ES-I3 (cell line): Measurements from ENCODE around the gene AHCYL2.
"Not testable (repeated sequence)": the region's sequence is repeated elsewhere in the genome, so short reads cannot be mapped to it uniquely, and the experiment has no call there.

ENCODE experiments used
- H3K36me3 ChIP-seq: 2 replicates; pipeline ENCODE4 v1.6.1; 2013; ENCODE audit warnings: mild to moderate bottlenecking, low read length, control low read depth, moderate library complexity; ENCODE audit not compliant: insufficient read depth
- H3K4me1 ChIP-seq: 2 replicates; pipeline ENCODE4 v1.6.1; 2013; ENCODE audit warnings: mild to moderate bottlenecking, control low read depth, low read length; ENCODE audit not compliant: insufficient read depth
- H3K9ac ChIP-seq: 2 replicates; pipeline ENCODE4 v1.6.1; 2013; ENCODE audit warnings: low read depth, mild to moderate bottlenecking, low read length, moderate library complexity
- H3K9me3 ChIP-seq: 2 replicates; pipeline ENCODE4 v1.6.1; 2013; ENCODE audit warnings: mild to moderate bottlenecking, low read length, moderate library complexity; ENCODE audit not compliant: control insufficient read depth, insufficient read depth

AHCYL2 gene

GRCh38 chr7:129202058-129202777 lies 22.6 kb upstream of the AHCYL2 start:
- H3K36me3 ChIP-seq, result no peaks in the 10 kb centered on the region

GRCh38 chr7:129203050-129203741 lies 21.6 kb upstream of the AHCYL2 start:
- Histone ChIP-seq H3K9me3 (no peaks in the 10 kb centered on the region), H3K4me1 (no peaks in the 10 kb centered on the region), H3K36me3 (no peaks in the 10 kb centered on the region), H3K9ac (no peak overlapping the region)

More at GRCh38 chr7:129202058-129202777, 22.6 kb upstream of the AHCYL2 start:
- Histone ChIP-seq H3K9me3 (no peaks in the 10 kb centered on the region), H3K4me1 (no peaks in the 10 kb centered on the region), H3K9ac (no peak overlapping the region)

DNA sequence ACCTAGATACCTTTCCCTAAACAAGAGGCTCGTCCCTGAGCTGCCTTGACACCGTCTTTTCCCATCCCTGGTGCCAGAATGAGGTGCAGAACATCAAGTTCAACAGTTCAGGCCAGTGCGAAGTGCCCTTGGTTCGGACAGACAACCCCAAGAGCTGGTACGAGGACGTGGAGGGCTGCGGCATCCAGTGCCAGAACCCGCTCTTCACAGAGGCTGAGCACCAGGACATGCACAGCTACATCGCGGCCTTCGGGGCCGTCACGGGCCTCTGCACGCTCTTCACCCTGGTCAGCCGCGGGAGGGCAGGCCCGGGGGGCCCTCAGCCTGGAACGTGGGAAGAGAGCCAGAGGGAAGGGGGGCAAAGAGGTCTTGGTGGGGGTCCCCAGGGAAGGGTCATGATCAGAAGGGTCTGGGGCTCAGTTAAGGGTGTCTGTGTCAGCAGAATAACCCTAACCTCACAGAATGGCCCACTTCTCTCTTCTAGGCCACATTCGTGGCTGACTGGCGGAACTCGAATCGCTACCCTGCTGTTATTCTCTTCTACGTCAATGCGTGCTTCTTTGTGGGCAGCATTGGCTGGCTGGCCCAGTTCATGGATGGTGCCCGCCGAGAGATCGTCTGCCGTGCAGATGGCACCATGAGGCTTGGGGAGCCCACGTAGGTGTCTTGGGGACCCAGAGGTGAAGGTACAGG lies 19.6 kb upstream of the AHCYL2 start:
- no peaks in the 10 kb centered on the region for H3K4me1 ChIP-seq
- no peaks in the 10 kb centered on the region for H3K36me3 ChIP-seq
- H3K9ac ChIP-seq, result no peak overlapping the region
- no peaks in the 10 kb centered on the region for H3K9me3 ChIP-seq

GRCh38 chr7:129205987-129206785 lies 18.6 kb upstream of the AHCYL2 start:
- Histone ChIP-seq H3K36me3 (peaks cover 2% of the 10 kb centered on the region; the same call in 1 of the 2 replicates), H3K4me1 (no peaks in the 10 kb centered on the region), H3K9ac (no peak overlapping the region), H3K9me3 (no peaks in the 10 kb centered on the region)

GRCh38 chr7:129208667-129209066 lies 16.2 kb upstream of the AHCYL2 start:
- H3K9me3 ChIP-seq, result no peaks in the 10 kb centered on the region
- peaks cover 4% of the 10 kb centered on the region; the same call in 1 of the 2 replicates for H3K36me3 ChIP-seq
- H3K9ac ChIP-seq, result no peak overlapping the region

GRCh38 chr7:129209067-129209926 lies 15.5 kb upstream of the AHCYL2 start:
- Histone ChIP-seq H3K4me1 (no peaks in the 10 kb centered on the region), H3K36me3 (peaks cover 4% of the 10 kb centered on the region; the same call in 1 of the 2 replicates), H3K9me3 (no peaks in the 10 kb centered on the region), H3K9ac (no peak overlapping the region)

More at GRCh38 chr7:129208667-129209066, 16.2 kb upstream of the AHCYL2 start:
- no peaks in the 10 kb centered on the region for H3K4me1 ChIP-seq

DNA sequence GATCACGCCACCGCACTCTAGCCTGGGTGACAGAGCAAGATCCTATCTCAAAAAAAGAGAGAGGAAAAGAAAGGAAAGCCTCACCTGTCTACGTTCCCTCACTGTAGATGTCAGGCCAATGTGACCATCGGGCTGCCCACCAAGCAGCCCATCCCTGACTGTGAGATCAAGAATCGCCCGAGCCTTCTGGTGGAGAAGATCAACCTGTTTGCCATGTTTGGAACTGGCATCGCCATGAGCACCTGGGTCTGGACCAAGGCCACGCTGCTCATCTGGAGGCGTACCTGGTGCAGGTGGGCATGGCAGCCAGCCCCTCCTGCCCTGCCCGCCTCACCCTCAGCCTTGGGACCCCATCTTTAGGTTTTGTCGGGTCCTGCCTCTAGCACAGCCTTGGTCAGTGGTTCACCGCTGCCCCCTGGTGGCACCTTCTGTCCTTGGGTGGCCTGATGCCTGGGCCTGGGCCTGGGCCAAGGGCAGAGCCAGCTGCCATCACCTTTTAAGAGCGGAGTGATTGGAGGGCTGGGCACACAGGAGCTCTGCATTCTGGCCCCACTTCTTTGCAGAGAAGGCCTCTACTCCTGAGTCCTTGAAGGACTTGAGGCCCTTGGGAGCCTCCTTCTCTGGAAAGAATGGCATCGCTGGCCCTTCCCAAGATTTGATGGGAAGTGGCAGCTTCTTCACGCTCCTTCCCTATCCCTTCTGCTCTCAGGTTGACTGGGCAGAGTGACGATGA lies 14.4 kb upstream of the AHCYL2 start:
- no peak overlapping the region for H3K9ac ChIP-seq
- H3K36me3 ChIP-seq, result peaks cover 4% of the 10 kb centered on the region; the same call in 1 of the 2 replicates
- no peaks in the 10 kb centered on the region for H3K9me3 ChIP-seq
- H3K4me1 ChIP-seq, result no peaks in the 10 kb centered on the region

- Histone ChIP-seq H3K9ac (no peak overlapping the region), H3K4me1 (no peaks in the 10 kb centered on the region), H3K9me3 (no peaks in the 10 kb centered on the region), H3K36me3 (peaks cover 4% of the 10 kb centered on the region; the same call in 1 of the 2 replicates)
Observed at GRCh38 chr7:129210989-129211312, 13.9 kb upstream of the AHCYL2 start.

- H3K9ac ChIP-seq, result no peak overlapping the region
- H3K9me3 ChIP-seq, result no peaks in the 10 kb centered on the region
- H3K4me1 ChIP-seq, result no peaks in the 10 kb centered on the region
- H3K36me3 ChIP-seq, result peaks cover 4% of the 10 kb centered on the region; the same call in 1 of the 2 replicates
Observed at GRCh38 chr7:129212126-129212525, 12.7 kb upstream of the AHCYL2 start.

- Histone ChIP-seq H3K9me3 (no peaks in the 10 kb centered on the region), H3K9ac (no peak overlapping the region), H3K36me3 (peaks cover 4% of the 10 kb centered on the region; the same call in 1 of the 2 replicates), H3K4me1 (no peaks in the 10 kb centered on the region)
Observed at GRCh38 chr7:129212596-129212995, 12.2 kb upstream of the AHCYL2 start.

DNA sequence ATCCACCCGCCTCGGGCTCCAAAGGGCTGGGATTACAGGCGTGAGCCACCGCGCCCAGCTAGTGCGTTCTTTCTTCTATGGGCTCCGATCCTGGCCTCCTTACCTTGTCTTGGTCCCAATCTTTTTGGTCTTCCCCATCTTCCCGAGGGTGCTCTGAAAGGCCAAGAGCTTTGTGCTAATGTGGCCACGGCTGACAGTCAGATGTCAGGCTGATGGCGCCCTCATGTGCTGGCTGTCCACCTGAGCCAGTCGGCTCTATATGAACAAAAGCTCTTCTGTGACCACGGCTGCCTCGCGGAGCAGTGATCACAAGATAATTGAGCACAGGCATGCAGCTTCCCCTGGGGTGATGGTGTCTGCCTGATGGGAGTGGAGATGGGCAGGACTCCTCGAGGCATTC lies 11.0 kb upstream of the AHCYL2 start:
- peaks cover 4% of the 10 kb centered on the region; the same call in 1 of the 2 replicates for H3K36me3 ChIP-seq
- H3K4me1 ChIP-seq, result no peaks in the 10 kb centered on the region
- H3K9ac ChIP-seq, result no peak overlapping the region
- H3K9me3 ChIP-seq, result no peaks in the 10 kb centered on the region

- not testable (repeated sequence) for H3K9me3 ChIP-seq, H3K9ac ChIP-seq, H3K36me3 ChIP-seq, H3K4me1 ChIP-seq
Observed at GRCh38 chr7:129215691-129216090, 9.1 kb upstream of the AHCYL2 start.
